Measurements from ENCODE around the gene ACSS1. TPM values are rescaled to one million over a fixed set of nuclear protein-coding genes. Genes with fewer than 3 reads are reported as not detected.

The ACSS1 gene
- total RNA-seq, 4 donors from 2014 or later: 33.7 to 42.3 (median 38.4) TPM

GRCh38 chr20:25054995-25055629 lies 2.8 kb downstream of the ACSS1 start:
- no peak for DNase-seq (ENCODE audit: low spot score in 2 of 2)
- no peak for TF ChIP-seq POLR2A (IDR thresholded peaks at IDR 0.05)
- 70 to 71% methylated on average over 10 of the region's 10 CpGs for WGBS, 2 donors

GRCh38 chr20:25054096-25054820 lies 3.7 kb downstream of the ACSS1 start:
- TF ChIP-seq POLR2A (IDR thresholded peaks at IDR 0.05) (no peak), CTCF (IDR thresholded peaks at IDR 0.05) (no peak)
- intact Hi-C loops (cut with DNase I; ENCODE audit: low total_unique reads): no loop called here
- H3K4me3 ChIP-seq (ENCODE audit: low read depth, poor library complexity, severe bottlenecking): no peak overlapping the region
- peak in 1 of 2 donors; percentile 40 for DNase-seq (ENCODE audit: low spot score in 2 of 2)
- WGBS, 2 donors: 76 to 93% methylated on average over 3 of the region's 3 CpGs

More at GRCh38 chr20:25054995-25055629, 2.8 kb downstream of the ACSS1 start:
- no peak overlapping the region for H3K4me3 ChIP-seq (ENCODE audit: low read depth, poor library complexity, severe bottlenecking)
- intact Hi-C loops (cut with DNase I; ENCODE audit: low total_unique reads): no loop called here

- no peak for TF ChIP-seq CTCF (IDR thresholded peaks at IDR 0.05)
- H3K4me3 ChIP-seq (ENCODE audit: low read depth, poor library complexity, severe bottlenecking): no peak overlapping the region
- DNase-seq (ENCODE audit: low spot score in 2 of 2): peak in 1 of 2 donors; percentile 90
- intact Hi-C loops (cut with DNase I; ENCODE audit: low total_unique reads): no loop called here
- 10 to 17% methylated on average over 11 of the region's 11 CpGs for WGBS, 2 donors
These were observed 4.5 kb downstream of the ACSS1 start for GRCh38 chr20:25053255-25054031.

GRCh38 chr20:25052255-25053194 lies 5.4 kb downstream of the ACSS1 start:
- intact Hi-C loops (cut with DNase I; ENCODE audit: low total_unique reads): no loop called here
- H3K4me3 ChIP-seq (ENCODE audit: low read depth, poor library complexity, severe bottlenecking): no peak overlapping the region
- TF ChIP-seq POLR2A (IDR thresholded peaks at IDR 0.05) (no peak), CTCF (IDR thresholded peaks at IDR 0.05) (no peak)
- WGBS, 2 donors: 70 to 80% methylated on average over 16 of the region's 16 CpGs
- DNase-seq (ENCODE audit: low spot score in 2 of 2): peak in 1 of 2 donors; percentile 91

- TF ChIP-seq CTCF (IDR thresholded peaks at IDR 0.05) (no peak), POLR2A (IDR thresholded peaks at IDR 0.05) (no peak)
- H3K4me3 ChIP-seq (ENCODE audit: low read depth, poor library complexity, severe bottlenecking): no peak overlapping the region
- DNase-seq (ENCODE audit: low spot score in 2 of 2): peak in 1 of 2 donors; percentile 71
- intact Hi-C loops (cut with DNase I; ENCODE audit: low total_unique reads): no loop called here
- WGBS, 2 donors: 96 to 97% methylated on average over 7 of the region's 7 CpGs
These were observed 6.4 kb downstream of the ACSS1 start for GRCh38 chr20:25051386-25052155.
